Measurements from ENCODE around the gene INPP5A.
"Not testable (repeated sequence)": the region's sequence is repeated elsewhere in the genome, so short reads cannot be mapped to it uniquely, and the experiment has no call there.

Gene INPP5A

DNA sequence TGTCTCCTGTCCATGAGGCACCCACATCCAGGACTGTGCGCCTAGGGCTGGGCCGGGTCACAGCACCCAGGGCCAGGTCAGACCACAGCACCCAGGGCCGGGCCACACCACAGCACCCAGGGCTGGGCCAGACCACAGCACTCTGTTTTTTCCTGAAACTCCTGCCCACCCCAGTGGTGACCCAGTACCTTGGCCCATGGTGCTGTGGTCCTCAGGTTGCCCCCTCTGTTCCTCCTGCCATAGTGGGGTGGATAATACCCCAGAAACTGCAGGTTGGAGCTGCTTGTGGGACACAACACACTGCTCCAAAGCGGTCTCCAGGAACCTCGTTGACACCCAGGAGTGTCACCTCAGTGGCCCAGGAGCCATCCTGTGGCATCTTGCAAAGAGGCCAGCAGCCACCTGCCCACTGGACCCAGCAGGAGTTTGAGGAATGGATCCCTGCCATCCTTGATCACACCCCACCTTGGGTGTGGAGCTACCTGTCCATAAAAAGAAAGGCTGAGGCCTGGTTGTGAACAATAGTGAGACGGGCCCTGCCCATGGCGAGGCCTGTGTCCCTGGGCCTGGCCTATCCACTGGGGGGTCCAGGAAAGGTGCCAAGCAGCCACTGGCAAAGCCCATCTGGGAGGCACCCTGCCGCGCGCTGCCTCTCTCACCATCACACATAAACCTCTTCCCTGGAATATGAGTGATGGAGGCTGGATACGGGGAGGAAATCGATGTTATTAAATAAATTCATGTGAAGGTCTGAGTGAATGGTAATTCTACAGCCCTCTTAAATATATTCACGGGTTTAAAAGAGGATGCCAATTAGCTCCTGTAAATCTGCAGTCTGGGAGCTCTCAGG is 159.4 kb downstream of the INPP5A start:
- DNase-seq (ENCODE audit: low read depth): no peak

DNA sequence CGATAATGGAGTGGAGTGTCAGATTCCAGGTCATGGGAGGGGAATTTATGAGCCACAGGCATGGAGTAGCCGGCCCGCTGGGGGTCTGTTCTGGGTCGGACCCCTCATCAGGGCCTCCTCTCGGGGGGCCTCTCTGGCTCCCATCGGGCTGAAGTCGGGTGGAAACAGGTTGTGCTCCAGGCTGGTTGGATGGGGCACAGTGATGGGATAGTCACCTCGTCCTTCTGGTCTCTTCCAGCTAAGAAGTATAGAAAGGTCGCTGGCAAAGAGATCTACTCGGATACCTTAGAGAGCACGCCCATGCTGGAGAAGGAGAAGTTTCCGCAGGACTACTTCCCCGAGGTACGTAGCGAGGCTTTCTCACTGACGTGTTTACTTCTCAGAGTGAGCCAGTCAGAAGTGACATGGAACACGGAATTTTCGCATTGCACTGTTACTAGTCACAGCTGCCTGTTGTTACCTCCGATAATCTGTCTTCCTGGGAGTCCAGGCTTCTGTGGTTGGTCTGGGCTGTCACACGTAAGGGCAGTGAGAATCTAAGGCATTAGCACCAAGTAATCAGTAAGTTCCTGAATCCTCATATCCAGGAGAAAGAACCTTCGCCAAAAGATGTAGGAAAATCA is 160.1 kb downstream of the INPP5A start:
- no peak for DNase-seq (ENCODE audit: low read depth)

DNA sequence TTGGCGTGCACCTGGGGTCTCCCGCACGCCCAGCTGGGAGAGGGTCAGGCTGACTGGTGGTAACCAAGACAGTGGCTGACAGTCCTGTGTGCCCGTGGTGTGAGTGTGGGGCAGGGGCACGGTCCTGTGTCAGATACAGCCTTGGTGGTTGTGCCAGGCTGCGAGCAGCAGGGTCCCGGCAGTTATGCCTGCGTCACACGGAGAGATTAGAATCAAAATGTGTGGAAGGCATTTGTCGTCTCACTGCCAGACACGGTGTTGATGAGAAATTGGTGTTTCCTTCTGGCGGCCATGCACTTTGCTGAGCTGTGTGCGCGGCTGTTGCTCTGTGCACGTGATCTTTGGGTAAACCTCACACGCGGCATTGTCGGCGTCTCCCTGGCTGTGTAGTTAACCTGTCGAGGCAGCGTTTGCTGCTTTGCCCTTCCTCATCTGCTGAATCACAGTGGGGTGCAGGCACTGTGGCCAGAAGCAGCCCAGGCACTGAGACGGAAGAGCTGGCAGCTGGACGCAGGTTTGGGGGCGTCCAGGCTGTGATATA is 160.7 kb downstream of the INPP5A start:
- DNase-seq (ENCODE audit: low read depth): no peak

DNA sequence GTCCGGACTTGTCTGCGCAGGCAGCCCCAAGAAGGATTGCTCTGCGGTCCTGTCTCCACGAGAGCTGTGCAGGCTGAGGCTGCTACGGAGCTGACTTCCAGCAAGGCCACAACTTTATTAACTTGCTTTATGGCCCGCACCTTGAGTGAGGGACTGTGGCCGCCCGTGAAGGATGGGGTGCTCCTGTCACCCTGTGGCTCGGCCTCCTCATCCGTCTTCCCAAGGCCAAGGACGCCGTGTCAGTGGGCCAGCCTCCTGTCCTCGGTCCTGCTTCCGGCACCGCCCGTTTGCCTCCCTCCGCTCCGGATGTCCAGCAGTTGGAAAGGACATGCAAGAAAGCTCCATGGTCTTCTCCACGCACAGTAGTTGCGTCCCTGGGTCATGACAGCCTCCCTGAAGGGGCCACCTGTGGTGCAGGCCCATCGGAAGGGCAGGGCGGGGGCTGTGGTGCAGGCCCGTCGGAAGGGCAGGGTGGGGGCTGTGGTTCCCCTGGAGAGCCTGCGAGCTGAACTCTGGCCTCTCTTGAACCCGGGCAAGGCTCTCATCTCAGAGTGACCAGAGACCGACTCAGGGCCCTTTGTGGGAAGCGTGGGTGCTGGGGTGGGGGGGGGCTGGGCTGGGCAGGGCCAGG is 161.3 kb downstream of the INPP5A start:
- no peak for DNase-seq (ENCODE audit: low read depth)

DNA sequence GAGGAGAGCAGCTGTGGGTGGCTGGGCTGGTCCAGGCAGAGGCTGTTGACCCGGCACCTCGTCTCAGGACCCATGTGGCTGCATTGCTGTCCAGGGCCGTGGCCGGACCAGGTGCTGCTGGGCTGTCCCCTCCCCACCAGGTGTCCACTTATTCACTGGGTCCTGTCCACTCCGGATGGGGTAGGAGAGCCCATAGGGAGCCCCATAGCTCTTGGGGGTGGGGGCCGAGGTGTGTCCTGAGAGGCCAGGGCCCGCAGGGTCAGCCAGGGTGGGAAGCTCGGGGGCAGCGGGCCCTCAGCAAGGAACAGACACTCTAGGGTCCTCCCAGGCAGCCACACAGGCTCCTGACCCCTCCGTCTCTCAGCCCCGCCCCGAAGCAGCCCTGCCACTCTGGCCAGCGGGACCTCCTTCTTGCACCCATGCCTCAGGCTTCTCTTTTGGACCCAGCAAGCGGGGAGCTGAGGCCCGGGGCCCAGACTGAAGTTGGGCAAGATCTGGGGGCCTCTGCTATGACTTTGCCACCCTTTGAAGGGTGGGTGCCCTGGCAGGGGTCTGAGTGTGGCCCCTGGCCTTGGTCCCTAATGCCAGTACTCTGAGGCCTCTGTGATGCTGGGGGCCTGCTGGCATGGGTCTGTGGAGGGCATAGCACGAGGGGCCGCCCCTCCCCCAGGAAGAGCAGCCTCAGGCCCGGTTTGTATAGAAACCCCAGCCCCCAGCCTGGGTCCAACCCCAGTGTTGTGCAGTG is 162.0 kb downstream of the INPP5A start:
- DNase-seq (ENCODE audit: low read depth): no peak

DNA sequence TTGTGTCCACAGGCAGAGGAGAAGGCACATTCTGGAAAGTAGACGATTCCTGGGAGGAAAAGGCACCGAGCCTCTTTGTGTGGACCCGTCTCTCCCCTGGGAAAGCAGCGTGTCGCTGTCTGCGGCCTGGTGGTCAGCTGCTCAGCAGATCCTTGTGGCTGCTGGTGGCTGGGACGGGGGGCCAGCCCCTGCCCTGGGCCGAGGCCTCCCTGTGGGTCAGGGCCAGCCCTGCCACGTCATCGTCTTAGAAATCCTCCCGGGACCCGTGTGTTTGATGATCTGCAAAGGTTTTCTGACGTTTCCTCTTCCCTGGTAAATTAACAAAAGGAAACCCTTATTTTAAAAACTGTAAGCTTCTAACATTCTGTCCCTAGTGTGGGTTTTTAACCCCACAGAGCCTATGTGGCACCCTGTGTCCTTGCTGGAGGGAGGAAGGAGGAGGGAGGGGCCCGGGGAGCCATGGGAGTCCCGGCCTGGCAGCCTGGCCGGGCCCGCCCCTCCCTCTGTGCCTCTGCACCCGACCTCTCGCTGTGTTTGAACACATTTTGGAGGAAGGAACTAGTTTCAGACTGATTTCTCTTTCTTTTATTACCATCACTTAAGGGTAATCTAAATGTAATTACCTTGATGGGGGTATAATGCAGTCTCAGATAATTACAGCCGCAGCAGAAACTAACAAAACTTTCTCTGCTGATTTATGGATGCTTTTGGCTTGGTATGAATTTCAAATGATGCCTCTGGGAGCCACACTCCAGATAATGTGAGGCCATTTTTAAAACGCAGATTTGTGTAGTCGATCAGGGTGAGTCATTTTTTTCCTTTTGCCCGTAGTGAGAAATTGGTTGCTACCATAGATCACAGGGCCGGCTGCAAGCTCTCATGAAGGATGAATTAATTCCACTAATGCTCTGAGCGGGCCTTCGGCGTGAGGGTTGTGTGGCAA is 162.8 kb downstream of the INPP5A start:
- no peak for DNase-seq (ENCODE audit: low read depth)

DNA sequence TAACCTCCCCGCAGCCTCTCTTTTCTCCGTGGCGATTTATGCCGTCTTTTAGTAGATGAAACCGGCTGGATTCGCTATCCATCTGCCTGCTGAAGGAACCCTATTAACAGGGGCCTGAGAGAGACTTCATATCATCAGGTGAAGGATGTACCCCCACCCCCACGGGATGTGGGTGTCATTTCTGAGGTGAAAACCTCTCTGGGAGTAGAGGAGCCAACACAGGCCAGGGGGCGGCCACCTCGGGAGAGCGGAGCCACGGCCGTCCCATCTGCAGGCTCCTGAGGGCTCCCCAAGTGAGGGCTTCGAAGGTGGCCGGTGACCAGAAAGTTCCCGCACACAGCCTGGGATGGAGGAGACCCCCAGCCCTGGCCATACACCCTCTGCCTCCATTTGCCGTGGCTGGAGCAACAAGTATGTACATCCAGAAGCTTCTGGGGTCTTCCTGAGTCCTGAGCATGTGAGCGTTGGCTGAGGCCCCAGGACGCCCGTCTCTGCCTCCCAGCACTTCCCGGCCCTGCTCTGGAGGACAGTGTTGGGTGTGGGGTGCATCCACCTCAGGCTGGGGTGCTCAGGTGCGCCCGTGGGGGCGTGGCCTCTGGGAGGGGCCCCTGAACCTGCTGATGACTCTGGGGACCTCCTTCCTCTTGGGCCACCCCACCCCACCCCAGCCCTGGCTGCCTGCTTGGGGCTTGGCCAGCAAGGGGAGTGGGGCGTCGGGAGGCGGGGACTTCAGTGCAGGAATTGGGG is 163.7 kb downstream of the INPP5A start:
- DNase-seq (ENCODE audit: low read depth): no peak

DNA sequence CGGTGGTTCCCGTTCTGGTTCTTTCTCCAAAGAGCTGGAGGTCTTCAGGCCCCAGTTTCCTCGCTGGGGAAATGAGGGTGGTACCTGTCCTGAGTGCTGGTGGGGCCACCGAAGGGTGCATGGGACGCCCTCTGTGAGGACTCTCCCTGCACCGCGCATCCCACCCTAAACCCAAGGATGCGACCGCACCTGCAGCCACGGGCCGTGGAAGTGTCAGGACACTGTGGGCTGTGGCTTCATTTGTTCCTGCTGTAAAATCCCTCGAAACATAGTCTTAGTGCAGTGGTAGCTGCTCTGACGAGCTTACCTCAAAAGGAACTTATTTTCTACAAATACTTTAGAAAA is 164.2 kb downstream of the INPP5A start:
- DNase-seq (ENCODE audit: low read depth): no peak

DNA sequence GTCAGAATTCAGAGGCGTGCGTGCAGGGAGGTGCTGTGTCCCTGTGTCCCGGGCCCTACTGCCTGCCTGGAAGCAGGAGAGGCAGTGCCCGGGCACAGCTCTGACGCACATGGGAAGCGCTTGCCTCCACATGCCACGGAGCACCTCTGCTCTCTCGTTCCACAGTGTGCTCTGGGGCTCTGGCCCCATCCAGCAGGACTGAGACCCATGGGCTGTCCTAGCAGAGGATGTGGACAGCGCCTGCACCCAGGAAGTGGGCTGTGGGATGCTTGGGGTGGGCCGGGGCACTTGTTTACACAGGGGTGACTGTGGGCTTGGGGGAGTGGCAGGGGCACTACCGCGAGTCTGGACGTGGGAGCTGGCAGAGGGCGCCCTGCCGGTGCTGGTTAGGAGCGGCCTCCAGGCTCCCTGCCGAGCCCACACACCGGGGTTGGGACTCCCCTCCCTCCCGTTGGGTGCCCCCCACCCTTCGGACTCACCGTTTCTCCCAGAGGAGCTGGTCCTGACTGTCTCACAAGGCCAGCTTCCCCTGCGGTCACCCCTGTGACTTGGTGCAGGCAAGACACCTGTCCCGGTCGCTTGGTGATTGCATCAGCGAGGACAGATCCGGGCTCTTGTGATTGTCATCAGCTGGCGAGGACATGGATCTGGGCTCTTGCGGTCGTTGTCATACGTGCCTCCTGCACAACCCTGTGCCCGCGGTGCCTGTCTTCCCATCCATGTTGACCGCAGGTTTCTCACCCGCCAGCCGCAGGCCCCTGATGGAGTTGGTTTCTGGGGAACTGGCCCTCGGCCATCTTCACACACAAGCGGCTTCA is 165.2 kb downstream of the INPP5A start:
- DNase-seq (ENCODE audit: low read depth): no peak

DNA sequence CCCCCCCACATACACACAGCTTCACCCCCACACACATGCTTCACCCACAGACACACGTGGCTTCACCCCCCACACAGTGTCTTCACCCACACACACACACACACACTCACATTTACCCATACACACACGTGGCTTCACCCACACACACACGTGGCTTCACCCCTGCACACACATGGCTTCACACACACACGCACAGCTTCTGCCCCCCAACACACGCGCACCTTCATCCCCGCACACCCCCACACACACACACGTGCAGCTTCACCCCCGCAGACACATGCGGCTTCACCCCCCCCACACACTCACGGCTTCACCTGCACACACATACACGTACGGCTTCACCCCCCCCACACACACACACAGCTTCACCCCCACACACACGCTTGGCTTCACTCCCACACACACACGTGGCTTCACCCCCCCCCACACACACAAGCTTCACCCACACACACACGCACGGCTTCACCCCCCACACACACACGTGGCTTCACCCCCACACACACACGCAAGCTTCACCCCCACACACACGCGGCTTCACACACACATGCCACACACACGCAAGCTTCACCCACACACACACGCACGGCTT is 165.9 kb downstream of the INPP5A start:
- DNase-seq (ENCODE audit: low read depth): no peak

DNA sequence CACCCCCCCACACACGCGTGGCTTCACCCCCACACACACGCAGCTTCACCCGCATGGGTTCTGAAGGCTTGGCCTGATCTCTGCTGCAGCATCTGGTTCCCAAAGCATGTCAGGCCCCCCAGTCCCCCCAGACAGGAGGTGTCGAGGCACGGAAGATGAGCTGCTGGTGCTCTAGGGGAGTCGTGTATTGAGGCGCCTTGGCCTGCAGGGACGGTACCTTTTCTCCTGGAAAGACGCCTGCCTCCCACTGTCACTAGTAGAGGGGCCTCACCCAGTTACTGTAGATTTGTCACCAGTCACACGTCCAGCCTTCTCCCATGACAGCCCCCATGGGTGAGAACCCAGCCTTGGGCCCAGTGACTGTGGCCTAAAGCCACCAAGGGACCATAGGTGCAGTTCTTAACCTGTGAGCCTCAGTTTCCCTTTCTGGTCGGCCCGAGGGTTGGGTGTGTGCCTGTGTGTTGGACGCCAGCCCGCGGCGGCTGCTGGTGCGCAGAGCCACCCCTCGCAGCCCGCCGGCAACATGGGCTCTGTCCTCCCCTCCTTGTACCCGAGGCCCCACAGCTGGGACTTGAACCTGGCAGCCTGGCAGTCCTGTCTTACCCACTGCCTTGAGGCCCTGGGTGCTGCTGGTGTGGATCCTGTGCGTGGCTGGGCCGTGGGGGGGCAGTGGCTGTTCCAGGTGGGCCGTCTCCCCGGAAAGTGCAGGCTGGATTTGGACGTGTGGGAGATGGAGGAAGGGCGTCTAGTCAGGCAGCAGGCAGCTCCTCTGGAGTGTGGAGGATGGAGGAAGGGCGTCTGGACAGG is 166.6 kb downstream of the INPP5A start:
- no peak for DNase-seq (ENCODE audit: low read depth)

DNA sequence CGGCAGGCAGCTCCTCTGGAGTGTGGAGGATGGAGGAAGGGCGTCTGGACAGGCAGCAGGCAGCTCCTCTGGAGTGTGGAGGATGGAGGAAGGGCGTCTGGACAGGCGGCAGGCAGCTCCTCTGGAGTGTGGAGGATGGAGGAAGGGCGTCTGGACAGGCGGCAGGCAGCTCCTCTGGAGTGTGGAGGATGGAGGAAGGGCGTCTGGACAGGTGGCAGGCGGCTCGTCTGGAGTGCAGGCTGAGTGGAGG is 167.2 kb downstream of the INPP5A start:
- not testable (repeated sequence) for DNase-seq (ENCODE audit: low read depth)

DNA sequence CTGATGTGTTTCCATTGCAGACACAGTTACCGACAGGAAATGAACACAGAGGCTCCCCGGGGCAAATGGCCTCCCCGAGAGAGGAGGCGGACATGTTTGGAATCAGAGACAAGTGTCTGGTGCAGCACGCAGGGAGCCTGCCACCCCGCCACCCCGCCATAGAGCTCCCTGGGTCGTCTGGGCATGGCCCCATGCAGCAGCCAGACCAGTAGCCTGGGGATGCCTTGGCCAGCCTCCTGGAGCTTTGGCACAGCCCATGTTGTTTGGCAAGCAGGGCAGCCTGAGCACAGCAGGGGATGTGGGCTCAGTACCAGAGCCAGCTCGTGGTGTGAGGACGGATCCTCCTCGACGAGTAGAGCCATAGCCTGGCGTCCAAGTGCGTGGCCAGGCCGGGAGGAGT is 167.6 kb downstream of the INPP5A start:
- no peak for DNase-seq (ENCODE audit: low read depth)

DNA sequence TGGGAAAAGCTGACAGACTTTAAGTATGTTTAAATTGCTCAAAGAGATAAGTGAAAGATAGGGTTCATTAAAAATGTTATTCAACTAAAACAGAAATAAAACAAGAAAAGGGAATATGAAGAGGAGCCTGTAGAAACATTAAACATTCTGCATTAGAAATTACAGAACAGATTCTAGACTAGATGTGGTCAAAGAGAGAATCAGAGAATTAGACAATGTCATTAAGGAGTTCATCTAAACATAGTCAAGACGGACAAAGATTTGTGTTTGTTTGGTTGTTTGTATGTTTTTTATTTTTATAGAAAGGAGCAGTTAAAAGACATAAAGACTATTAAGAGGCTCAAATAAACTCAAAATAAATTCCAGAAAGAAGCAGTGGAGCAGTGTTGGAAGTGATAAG is 168.4 kb downstream of the INPP5A start:
- no peak for DNase-seq (ENCODE audit: low read depth)

DNA sequence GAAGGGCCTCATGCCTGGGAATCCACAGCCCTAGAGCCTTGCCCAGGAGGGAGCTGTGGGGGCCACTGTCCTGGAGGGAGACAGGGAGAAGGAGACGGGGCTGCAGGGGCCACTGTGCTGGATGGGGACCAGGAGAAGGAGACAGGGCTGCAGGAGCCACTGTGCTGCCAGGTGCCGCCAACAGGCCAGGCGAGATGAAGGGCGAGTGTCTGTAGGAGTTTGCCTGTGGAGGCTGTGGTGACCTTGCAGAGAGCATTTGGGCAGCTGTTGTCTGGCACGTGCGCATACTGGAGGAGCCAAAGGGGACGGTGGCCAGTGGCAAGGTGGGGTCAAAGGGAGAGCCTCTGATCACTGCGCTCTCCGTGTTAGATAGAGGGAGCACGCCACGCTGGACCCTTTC is 169.1 kb downstream of the INPP5A start:
- no peak for DNase-seq (ENCODE audit: low read depth)

DNA sequence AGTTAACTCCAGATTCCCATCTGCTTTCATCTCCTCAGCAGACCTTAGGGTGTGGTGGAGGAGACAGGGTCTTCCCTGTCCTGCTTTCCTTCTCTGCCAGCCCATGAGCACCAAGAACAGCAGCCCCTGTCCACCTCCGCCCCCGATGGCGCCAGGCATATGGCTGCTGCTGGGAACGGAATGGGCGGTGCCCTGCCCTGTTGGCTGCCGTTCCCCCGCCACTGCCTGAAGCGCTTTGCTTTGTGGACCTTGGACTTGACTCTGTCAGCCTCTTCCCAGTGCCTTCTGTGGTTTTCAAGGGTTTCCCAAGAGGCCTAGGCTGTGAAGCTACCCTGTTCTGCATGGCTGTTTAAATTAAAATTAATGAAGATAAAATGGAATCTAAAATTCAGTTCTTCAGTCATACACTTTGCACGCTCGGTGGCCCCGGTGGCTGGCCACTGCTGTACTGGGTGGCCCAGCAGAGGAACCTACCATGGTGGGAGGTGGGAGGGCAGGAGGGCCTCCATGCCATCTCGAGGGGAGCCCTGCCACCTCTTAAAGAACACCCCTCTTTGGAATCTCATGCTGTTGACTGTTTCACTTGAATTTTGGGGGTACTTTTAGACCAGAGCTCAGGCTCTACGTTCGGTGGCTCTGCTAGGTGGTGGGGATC is 169.7 kb downstream of the INPP5A start:
- no peak for DNase-seq (ENCODE audit: low read depth)

DNA sequence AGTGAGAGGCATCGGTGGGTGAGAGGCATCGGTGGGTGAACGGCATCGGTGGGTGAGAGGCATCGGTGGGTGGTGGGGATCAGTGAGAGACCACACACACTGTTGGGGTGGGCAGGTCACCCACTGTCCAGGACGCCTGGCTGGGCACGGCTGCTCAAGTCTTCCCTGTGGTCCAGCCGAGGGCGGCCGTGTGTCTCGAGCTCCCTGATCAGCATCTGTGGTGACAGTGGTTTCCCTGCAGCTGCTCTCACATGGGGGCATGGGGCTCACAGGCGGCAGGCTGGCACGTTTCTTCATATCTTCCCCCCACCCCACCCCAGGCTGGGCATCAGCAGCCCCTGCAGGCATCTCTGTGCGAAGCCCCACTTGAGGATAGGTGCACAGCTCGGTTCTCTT is 170.2 kb downstream of the INPP5A start:
- no peak for DNase-seq (ENCODE audit: low read depth)

DNA sequence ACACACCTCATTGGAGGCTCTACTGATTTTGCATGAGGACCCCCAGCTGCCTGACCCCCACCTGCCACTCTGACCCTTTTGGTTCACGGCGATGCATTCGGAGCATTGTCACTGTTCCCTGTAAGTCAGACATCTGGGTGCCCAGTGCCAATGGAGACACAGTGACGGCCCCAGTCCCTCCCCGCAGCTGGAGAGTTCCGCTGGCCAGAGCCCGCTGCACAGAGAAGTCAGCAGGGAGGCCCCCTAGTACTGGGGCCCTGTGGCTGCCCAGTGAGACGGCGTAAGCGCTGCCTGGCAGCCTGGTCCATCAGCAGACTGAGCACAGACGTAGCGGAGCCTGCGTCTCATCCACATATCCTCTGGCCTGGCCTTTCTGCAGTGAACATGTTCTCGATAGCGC is 170.9 kb downstream of the INPP5A start:
- DNase-seq (ENCODE audit: low read depth): no peak

All from HS-5 (cell line).